ENCODE measurements around the gene FALEC.

GRCh38 chr1:150536836-150537731, 21.5 kb downstream of the FALEC start:
- TF ChIP-seq, protein P1, sequence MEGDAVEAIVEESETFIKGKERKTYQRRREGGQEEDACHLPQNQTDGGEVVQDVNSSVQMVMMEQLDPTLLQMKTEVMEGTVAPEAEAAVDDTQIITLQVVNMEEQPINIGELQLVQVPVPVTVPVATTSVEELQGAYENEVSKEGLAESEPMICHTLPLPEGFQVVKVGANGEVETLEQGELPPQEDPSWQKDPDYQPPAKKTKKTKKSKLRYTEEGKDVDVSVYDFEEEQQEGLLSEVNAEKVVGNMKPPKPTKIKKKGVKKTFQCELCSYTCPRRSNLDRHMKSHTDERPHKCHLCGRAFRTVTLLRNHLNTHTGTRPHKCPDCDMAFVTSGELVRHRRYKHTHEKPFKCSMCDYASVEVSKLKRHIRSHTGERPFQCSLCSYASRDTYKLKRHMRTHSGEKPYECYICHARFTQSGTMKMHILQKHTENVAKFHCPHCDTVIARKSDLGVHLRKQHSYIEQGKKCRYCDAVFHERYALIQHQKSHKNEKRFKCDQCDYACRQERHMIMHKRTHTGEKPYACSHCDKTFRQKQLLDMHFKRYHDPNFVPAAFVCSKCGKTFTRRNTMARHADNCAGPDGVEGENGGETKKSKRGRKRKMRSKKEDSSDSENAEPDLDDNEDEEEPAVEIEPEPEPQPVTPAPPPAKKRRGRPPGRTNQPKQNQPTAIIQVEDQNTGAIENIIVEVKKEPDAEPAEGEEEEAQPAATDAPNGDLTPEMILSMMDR (optimal IDR thresholded peaks at IDR 0.05 in 1 of 3, IDR thresholded peaks at IDR 0.05 in 1 of 3, conservative IDR thresholded peaks at IDR 0.05 in 1 of 3; ENCODE audit: extremely low read depth in 1 of 3, insufficient read depth in 2 of 3, low read length in 3 of 3): no peak
- no peak for TF ChIP-seq EZH2 (IDR thresholded peaks at IDR 0.05; ENCODE audit: low read length)
